Cardiac septum (tissue), 1 donor: ENCODE data around the gene NDST4. TPM values are rescaled to one million over a fixed set of nuclear protein-coding genes. Genes with fewer than 3 reads are reported as not detected.
"Not testable (repeated sequence)": the region's sequence is repeated elsewhere in the genome, so short reads cannot be mapped to it uniquely, and the experiment has no call there.

Experiments
- DNase-seq: peaks from one replicate; pipeline ENCODE4 v3.0.0-alpha.2; 2020; ENCODE audit warnings: low spot score
- intact Hi-C: fragments of 100-400 bp; cut with DNase I; formaldehyde crosslinking; loops from one replicate; pipeline ENCODE4 v1.14.0; 2022
- total RNA-seq: library from RNA; stranded (reverse); fragmentation: NEBNext Ultra II Directional; extraction: Animal tissue kit (Norgen Biotek cat#: 25700); gene quantifications from one replicate; pipeline ENCODE4 v1.2.1, GENCODE V29; 2021
- donor health status: DM: no; HTN: no; CAD: no.

The NDST4 gene
- total RNA-seq, 1 donor from 2014 or later: not detected

DNA sequence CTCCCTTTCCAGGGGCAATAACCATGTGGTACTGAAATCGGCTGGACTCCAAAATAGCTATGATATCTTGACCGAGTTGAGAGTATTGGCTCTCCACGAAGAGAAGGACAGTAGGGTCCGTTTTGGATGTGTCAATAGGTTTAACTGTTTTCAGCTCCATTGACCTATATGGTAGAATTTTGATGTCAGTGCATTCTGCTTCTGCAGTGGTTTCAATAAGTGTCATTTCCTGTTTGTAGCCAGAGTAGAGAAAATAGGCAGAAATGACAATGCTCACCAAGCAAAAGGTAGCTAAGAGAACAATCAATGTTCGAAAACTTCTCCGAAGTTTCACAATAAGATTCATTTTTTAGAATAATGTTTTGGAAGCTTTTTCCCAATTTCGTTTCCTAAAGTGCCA lies 36.7 kb downstream of the NDST4 start:
- intact Hi-C loops: no loop called here
- DNase-seq: no peak

DNA sequence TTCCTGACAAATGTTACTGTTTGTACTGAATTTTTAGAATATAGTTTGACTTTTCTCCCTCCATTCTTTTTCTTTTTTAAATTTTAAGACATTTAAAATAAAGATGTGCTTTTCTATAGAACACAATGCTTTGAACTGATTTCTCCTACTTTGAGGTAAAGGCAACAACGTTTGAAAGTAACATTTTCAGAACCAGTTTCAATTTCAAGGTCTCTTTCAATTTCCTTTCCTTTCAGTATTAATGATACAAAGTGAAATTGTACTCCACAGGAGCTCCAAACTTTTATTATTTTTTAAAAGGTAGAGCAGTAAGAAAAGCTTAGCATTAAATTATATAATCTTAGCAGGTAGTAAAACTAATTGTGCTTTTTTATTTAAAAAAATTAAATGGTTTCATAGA lies 54.9 kb downstream of the NDST4 start:
- no peak for DNase-seq

GRCh38 chr4:115054836-115055235 lies 58.6 kb downstream of the NDST4 start:
- DNase-seq: no peak
- intact Hi-C loops: no loop called here

More for the DNA sequence above, 54.9 kb downstream of the NDST4 start:
- intact Hi-C loops: no loop called here

GRCh38 chr4:115053313-115053712 lies 60.1 kb downstream of the NDST4 start:
- intact Hi-C loops: no loop called here
- DNase-seq: no peak

GRCh38 chr4:115042496-115042895 lies 70.9 kb downstream of the NDST4 start:
- DNase-seq: no peak
- intact Hi-C loops: no loop called here

DNA sequence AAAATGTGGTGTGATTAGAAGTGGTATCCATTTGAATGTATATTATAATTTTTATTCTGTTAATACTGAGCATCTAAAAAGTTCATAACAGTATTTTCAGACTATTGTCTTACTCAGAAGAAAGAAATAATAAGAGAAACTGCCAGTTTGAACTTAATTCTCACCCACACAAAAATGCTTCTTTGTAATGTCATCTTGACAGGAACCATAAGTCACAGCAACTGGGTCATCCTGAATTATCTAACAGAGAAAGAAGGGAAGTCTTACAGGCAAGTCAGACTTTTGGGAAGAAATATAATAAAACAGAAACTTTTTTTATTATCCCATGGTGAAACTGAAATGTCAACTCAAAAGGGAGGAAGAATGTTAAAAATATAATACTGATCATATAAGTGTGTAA lies 83.1 kb downstream of the NDST4 start:
- intact Hi-C loops: no loop called here
- no peak for DNase-seq

- intact Hi-C loops: no loop called here
- DNase-seq: no peak
These were observed 84.6 kb downstream of the NDST4 start for GRCh38 chr4:115028682-115029410.

DNA sequence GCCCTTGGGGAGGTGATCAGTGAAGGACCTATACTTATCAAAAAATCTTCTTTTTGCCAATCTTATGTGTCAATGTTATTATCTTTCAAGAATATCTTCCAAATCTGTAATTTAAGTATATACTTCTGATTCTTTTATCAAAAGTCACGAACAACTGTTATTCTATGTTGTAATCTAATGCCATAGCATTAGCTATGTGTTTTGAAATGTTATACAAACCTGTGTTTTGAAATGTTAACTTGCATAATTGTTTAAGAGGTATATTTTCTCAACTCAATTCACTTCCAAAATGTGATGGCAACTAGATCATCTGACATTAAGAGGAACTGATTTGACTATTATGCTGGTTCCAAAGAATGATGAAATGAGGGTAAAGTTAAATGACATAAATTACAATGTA lies 113.5 kb downstream of the NDST4 start:
- DNase-seq: no peak
- intact Hi-C loops: no loop called here

DNA sequence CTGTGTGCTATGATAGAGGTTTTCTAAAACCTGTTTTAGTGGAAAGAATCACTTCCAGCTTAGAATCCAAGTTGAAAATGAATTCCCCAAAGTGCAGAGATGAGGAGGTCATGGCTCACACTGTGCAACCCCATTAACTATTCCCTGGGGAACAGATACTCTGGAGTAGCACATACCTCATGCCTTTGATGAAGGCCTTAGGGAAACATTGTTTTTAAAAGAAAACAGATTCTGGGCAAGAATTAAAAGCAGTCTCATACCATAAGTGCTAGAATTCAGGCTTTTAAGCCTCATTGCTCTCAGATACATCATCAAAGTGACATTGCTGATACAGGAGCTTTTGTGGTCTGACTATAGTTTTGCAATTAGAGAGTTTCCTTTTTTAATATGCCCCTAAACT lies 115.1 kb downstream of the NDST4 start:
- intact Hi-C loops: no loop called here
- DNase-seq: no peak

- no peak for DNase-seq
- intact Hi-C loops: no loop called here
These were observed 115.7 kb downstream of the NDST4 start for GRCh38 chr4:114997576-114998247.

GRCh38 chr4:114986133-114986532 lies 127.3 kb downstream of the NDST4 start:
- intact Hi-C loops: no loop called here
- no peak for DNase-seq

DNA sequence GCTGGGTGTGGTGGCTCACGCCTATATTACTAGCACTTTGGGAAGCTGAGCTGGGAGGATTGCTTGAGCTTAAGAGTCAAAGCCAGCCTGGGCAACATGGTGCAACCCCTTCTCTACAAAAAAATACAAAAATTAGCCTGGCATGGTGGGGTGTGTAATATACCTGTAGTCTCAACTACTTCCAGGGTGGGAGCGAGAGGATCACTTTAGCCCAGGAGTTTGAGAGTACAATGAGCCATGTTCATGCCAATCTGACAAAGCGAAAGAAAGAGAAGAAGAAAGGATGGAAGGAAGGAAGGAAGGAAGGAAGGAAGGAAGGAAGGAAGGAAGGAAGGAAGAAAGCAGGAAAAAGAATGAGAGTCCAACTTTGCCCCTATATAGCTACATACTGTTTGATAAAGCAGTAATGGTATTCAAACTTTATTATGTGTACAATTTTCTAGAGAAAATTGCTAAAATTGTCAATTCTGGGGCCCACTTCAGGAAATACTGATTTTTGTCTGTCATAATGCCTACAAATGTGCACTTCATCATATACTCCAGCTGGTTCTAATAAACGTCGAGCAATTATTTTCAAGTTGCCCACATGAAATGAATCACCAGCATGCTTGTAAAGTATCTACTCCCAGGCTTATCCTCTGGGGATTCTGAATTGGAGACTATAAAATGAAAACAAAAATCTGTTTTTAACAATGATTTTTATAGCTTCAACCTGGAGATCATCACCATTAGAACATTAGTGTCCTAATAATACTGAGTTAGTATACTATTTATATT lies 132.3 kb downstream of the NDST4 start:
- intact Hi-C loops: no loop called here
- DNase-seq: no peak

- intact Hi-C loops: not testable (repeated sequence)
These were observed 133.0 kb downstream of the NDST4 start for GRCh38 chr4:114980399-114980798.

DNA sequence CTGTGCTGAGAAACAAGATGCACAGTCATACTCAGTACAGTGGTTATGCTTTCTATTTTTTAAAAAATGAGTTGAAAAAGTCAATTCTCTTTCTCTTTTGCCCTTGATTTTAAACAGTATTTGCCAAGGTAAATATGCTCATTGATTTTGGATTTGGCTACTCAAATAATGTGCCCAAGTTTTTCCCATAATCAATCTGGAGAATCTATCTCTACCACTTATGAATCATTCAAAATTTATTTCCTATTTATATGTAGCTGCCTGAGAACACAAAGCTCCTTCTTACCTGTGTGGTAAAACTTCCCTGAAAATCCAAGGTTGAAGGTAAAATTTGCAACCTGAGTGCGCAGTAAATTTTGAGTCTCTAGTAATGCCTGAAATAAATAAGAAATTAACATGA lies 136.5 kb downstream of the NDST4 start:
- intact Hi-C loops: no loop called here

More at GRCh38 chr4:114980399-114980798, 133.0 kb downstream of the NDST4 start:
- DNase-seq: not testable (repeated sequence)

GRCh38 chr4:114964026-114964425 lies 149.4 kb downstream of the NDST4 start:
- DNase-seq: no peak
- intact Hi-C loops: no loop called here

More for the DNA sequence above, 136.5 kb downstream of the NDST4 start:
- DNase-seq: no peak

DNA sequence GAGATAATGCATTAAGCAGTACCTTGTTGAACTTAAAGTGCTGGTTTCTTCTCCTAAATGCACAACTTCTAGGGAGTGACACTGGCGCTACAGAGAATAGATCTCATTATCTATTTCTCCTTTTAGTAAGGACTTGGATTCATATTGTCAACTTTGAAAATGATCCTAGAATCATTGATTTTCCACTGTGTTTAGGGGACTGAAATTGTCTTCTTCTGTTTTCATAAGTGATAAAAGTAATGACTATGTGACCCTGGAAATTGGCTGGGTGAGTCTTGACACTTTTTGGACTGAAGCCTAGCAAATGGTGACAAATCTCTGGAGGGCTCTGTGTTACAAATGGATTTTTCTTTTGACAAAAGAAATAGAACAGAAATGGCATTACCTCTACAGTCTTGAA lies 167.8 kb downstream of the NDST4 start:
- intact Hi-C loops: no loop called here
- no peak for DNase-seq

DNA sequence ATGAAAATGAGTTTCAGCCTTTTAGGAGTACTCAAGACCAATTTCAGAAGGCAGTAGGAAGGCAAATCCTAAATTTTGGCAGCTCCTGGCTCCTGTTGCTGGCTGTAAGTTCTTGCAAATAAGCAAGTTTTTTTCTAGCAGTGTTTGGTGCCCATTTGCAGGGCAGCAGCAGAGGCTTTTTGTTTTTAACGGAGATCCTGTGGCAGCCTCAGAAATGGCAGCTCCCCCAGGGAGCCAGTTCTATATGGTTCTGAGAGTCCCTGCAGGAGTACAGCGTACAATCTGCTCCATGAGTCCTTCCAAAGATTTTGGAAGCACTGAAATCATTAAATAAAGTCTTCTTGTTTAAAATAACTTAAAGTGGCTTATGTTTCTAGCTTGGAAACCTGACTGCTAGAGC lies 171.9 kb downstream of the NDST4 start:
- intact Hi-C loops: no loop called here
- DNase-seq: no peak

- intact Hi-C loops: no loop called here
These were observed 185.5 kb downstream of the NDST4 start for GRCh38 chr4:114927881-114928280.

DNA sequence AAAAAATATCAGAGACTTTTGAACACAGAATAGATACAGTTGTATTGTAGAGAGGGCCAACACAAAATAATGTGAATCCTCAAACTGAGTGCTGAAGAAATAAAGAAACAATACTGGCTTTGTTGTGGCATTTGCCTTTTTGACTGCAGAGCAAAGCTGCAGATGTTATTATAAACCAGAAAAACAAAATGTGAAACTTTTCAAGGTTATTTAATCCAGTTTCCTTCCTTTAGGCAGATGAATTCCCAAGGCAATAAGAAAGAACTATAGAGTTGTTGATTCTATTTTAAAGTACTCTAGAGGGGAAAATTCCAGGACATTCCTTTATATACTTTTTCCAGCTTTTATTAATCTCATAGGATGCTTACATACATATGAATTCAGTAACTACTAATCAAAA lies 186.8 kb downstream of the NDST4 start:
- intact Hi-C loops: no loop called here
- no peak for DNase-seq

More at GRCh38 chr4:114927881-114928280, 185.5 kb downstream of the NDST4 start:
- DNase-seq: no peak

GRCh38 chr4:114924311-114924710 lies 189.1 kb downstream of the NDST4 start:
- no peak for DNase-seq
- intact Hi-C loops: no loop called here

- intact Hi-C loops: no loop called here
- DNase-seq: no peak
These were observed 190.9 kb downstream of the NDST4 start for GRCh38 chr4:114922592-114922933.
